Spleen (tissue), 7 donors: ENCODE data around the gene LRRK1.

ENCODE experiments used
- CTCF ChIP-seq, 11 experiments: fragments of 200-600 bp in 7 of 11; fragments of 450-650 bp in 4 of 11; sonication (generic) in 4 of 11; IDR thresholded peaks in 8 of 11; conservative IDR thresholded peaks in 3 of 11; 1 replicate in 7 of 11; 2 replicates in 4 of 11; pipeline versions ENCODE4 v1.4.0 to v1.8.0; 2016 to 2021; ENCODE audit warnings: antibody characterized with exemption in 11 of 11, inconsistent platforms in 4 of 11, mild to moderate bottlenecking in 1 of 11
- POLR2A ChIP-seq, 3 donors: fragments of 450-650 bp; IDR thresholded peaks; one replicate each; pipeline ENCODE4 v1.5.1; 2017; ENCODE audit warnings: antibody characterized with exemption in 3 of 3, mild to moderate bottlenecking in 1 of 3
- POLR2AphosphoS5 ChIP-seq, 3 donors: sonication (generic); formaldehyde crosslinking; IDR thresholded peaks; one replicate each; pipeline ENCODE4 v1.5.1; 2017; ENCODE audit warnings: antibody characterized with exemption in 3 of 3
- donor health status: DM: no; HTN: no; CAD: no; lungs with moderate emphysema.
- donor health status: DM: no; HTN: no; CAD: no.
- donor health status: DM: no; HTN: no; CAD: no.

GRCh38 chr15:100913961-100914360 is 5.2 kb upstream of the LRRK1 start:
- TF ChIP-seq POLR2A (IDR thresholded peaks at IDR 0.05) (no peak), CTCF (IDR thresholded peaks at IDR 0.05 in 8 of 11, conservative IDR thresholded peaks at IDR 0.05 in 3 of 11) (no peak), POLR2AphosphoS5 (IDR thresholded peaks at IDR 0.05) (peak in 1 of 3 donors; percentile 30)
